Peyer's patch (tissue), 4 donors: ENCODE data around the gene ANKRD33.

Source experiments
- POLR2A ChIP-seq, 2 donors: fragments of 450-650 bp; IDR thresholded peaks; one replicate each; pipeline ENCODE4 v1.5.1; 2017; ENCODE audit warnings: antibody characterized with exemption in 2 of 2, mild to moderate bottlenecking in 2 of 2, moderate library complexity in 2 of 2
- TF ChIP-seq, protein P1 (sequence below), 6 experiments: fragments of 450-650 bp in 4 of 6; fragments of 200-600 bp in 2 of 6; sonication (generic) in 1 of 6; IDR thresholded peaks; one replicate each; pipeline ENCODE4 v1.5.1; 2017 to 2019; ENCODE audit warnings: antibody characterized with exemption in 6 of 6, mild to moderate bottlenecking in 3 of 6, moderate library complexity in 1 of 6

DNA sequence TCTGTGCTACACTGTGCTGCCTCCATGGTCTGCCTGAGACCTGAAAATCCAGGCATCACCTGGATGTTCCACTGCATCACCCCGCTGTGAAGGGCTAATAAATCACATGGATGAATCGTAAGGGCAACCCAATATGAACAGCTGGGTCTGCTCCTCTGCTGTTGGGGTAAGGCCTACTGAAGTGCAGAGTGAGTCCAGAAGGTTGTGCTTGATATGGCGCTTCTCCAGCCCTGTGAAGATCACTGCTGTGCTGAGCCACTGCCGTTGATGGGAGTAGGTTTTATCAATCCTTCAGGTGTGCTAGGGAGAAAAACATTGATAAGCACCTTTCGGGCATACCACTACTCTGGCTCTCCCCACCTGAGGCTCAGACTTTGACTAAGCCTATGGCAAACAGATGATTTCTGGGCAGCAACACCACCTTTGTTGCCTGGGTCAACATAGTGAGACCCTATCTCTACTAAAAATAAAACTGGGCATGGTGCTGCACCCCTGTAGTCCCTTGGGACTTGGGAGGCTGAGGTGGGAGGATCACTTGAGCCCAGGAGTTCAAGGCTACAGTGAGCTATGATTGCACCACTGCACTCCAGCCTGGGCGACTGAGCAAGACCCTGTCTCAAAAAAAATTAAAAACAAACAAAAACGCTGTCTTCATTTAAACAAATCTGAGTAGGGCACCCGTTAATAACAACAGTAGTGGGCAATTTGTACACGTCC lies 21.1 kb downstream of the ANKRD33 start:
- TF ChIP-seq, protein P1, sequence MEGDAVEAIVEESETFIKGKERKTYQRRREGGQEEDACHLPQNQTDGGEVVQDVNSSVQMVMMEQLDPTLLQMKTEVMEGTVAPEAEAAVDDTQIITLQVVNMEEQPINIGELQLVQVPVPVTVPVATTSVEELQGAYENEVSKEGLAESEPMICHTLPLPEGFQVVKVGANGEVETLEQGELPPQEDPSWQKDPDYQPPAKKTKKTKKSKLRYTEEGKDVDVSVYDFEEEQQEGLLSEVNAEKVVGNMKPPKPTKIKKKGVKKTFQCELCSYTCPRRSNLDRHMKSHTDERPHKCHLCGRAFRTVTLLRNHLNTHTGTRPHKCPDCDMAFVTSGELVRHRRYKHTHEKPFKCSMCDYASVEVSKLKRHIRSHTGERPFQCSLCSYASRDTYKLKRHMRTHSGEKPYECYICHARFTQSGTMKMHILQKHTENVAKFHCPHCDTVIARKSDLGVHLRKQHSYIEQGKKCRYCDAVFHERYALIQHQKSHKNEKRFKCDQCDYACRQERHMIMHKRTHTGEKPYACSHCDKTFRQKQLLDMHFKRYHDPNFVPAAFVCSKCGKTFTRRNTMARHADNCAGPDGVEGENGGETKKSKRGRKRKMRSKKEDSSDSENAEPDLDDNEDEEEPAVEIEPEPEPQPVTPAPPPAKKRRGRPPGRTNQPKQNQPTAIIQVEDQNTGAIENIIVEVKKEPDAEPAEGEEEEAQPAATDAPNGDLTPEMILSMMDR (IDR thresholded peaks at IDR 0.05), result no peak
- TF ChIP-seq POLR2A (IDR thresholded peaks at IDR 0.05), result no peak
